K562 (cell line): ENCODE data around the gene PNLIPRP2. TPM values are rescaled to one million over a fixed set of nuclear protein-coding genes. Genes with fewer than 3 reads are reported as not detected.

Experiments used
- ATAC-seq: fragments of 200-7000 bp; cut with Tn5 transposase; 3 replicates; pipeline ENCODE4 v1.9.1; 2020; ENCODE audit warnings: moderate library complexity
- BruUV-seq: library from RNA; stranded (reverse); fragments of 400-500 nt; replicated peaks from 2 replicates; lab custom pipeline; 2021; lab: Mats Ljungman, UMichigan
- CTCF ChIA-PET: fragments of 300-600 bp; formaldehyde crosslinking; extraction: SDS; loops from one replicate; lab custom pipeline; 2021; ENCODE audit warnings: low intra/inter-chr PET ratio; lab: Yijun Ruan, JAX
- POLR2A ChIA-PET: fragments of 300-600, 350-650 bp; sonication (Branson Sonifier 250); formaldehyde crosslinking; extraction: SDS; loops from one replicate; lab custom pipeline; 2021; ENCODE audit warnings: antibody characterized with exemption, inconsistent platforms; lab: Yijun Ruan, JAX
- DNase-seq, 4 experiments: peaks; one replicate each; pipeline versions ENCODE4 v3.0.0 to v3.0.0-alpha.2; 2011 to 2018; ENCODE audit warnings: low spot score in 3 of 4, mixed read lengths in 3 of 4; ENCODE audit errors: extremely low read depth in 1 of 4
- FAIRE-seq: peaks from 2 replicates; lab custom pipeline; 2011; peaks lifted over from hg19 to GRCh38; lab: Jason Lieb, UNC
- H2AFZ ChIP-seq: 2 replicates; pipeline ENCODE4 v1.6.0; 2011; ENCODE audit warnings: low read depth, low read length, control low read depth, inconsistent platforms
- H3K27ac ChIP-seq: fragments of 200-600 bp; 3 replicates; pipeline ENCODE4 v1.8.0; 2011; ENCODE audit warnings: low read depth, mild to moderate bottlenecking, control low read depth, inconsistent platforms, low read length, moderate library complexity, mixed read lengths; ENCODE audit errors: extremely low read depth
- H3K27me3 ChIP-seq, 2 experiments: fragments of 300-600 bp in 1 of 2; 2 replicates in 1 of 2; 3 replicates in 1 of 2; pipeline versions ENCODE4 v1.6.0 to v1.8.0; 2011; ENCODE audit warnings: inconsistent platforms in 2 of 2, low read length in 2 of 2, mild to moderate bottlenecking in 1 of 2, mixed read lengths in 1 of 2, moderate library complexity in 1 of 2; ENCODE audit not compliant: control insufficient read depth in 2 of 2, insufficient read depth in 2 of 2
- H3K36me3 ChIP-seq: fragments of 300-600 bp; 3 replicates; pipeline ENCODE4 v1.8.0; 2011; ENCODE audit warnings: mild to moderate bottlenecking, low read length, inconsistent platforms; ENCODE audit not compliant: control insufficient read depth, insufficient read depth
- H3K4me1 ChIP-seq, 2 experiments: fragments of 200-600 bp in 1 of 2; replicated peaks in 1 of 2; 2 replicates in 1 of 2; 3 replicates in 1 of 2; pipeline versions ENCODE4 v1.5.1 to v1.8.0; 2011; ENCODE audit warnings: inconsistent platforms in 2 of 2, low read length in 2 of 2, mild to moderate bottlenecking in 1 of 2, mixed read lengths in 1 of 2, moderate library complexity in 1 of 2; ENCODE audit not compliant: control insufficient read depth in 2 of 2, insufficient read depth in 2 of 2
- H3K4me2 ChIP-seq: 2 replicates; pipeline ENCODE4 v1.6.1; 2011; ENCODE audit warnings: low read length, control low read depth, inconsistent platforms, mixed read lengths; ENCODE audit not compliant: insufficient read depth
- H3K4me3 ChIP-seq: fragments of 200-600 bp; sonication (generic), shearing (Covaris generic); 2 replicates; pipeline ENCODE4 v1.5.1; 2016; ENCODE audit warnings: control low read depth, inconsistent platforms
- H3K79me2 ChIP-seq: fragments of 200-600 bp; 3 replicates; pipeline ENCODE4 v1.8.0; 2011; ENCODE audit warnings: low read length, inconsistent platforms; ENCODE audit not compliant: control insufficient read depth, insufficient read depth
- H3K9ac ChIP-seq, 2 experiments: 2 replicates each; pipeline versions ENCODE4 v1.6.0 to v1.6.1; 2011; ENCODE audit warnings: low read depth in 2 of 2, low read length in 2 of 2, control low read depth in 1 of 2, inconsistent platforms in 1 of 2, mild to moderate bottlenecking in 1 of 2, mixed read lengths in 1 of 2; ENCODE audit not compliant: insufficient read depth in 1 of 2
- H3K9me1 ChIP-seq: one replicate; pipeline ENCODE4 v1.6.0; 2011; ENCODE audit warnings: inconsistent platforms, mild to moderate bottlenecking, low read length, moderate library complexity; ENCODE audit not compliant: control insufficient read depth, insufficient read depth
- H3K9me3 ChIP-seq: replicated peaks from 2 replicates; pipeline ENCODE4 v1.5.1; 2011; ENCODE audit warnings: low read depth, low read length, inconsistent platforms; ENCODE audit not compliant: control insufficient read depth, insufficient read depth
- H4K20me1 ChIP-seq: replicated peaks from 2 replicates; pipeline ENCODE4 v1.6.1; 2011; ENCODE audit warnings: low read length, inconsistent platforms, mixed read lengths; ENCODE audit not compliant: control insufficient read depth, insufficient read depth
- CUX1 ChIP-seq: fragments of 200-800 bp; sonication (Bioruptor generic); IDR thresholded peaks from 2 replicates; pipeline ENCODE4 v1.6.1; 2016; ENCODE audit warnings: missing genetic modification characterization, missing compliant biosample characterization
- ESRRA ChIP-seq: fragments of 450-650 bp; IDR thresholded peaks from 2 replicates; pipeline ENCODE4 v1.6.1; 2014; ENCODE audit warnings: low read depth, mild to moderate bottlenecking, moderate library complexity, borderline replicate concordance
- HDAC2 ChIP-seq: fragments of 450-650 bp; IDR thresholded peaks from 2 replicates; pipeline ENCODE4 v1.6.1; 2016; ENCODE audit warnings: mild to moderate bottlenecking
- RAD51 ChIP-seq: fragments of 450-650 bp; IDR thresholded peaks from 2 replicates; pipeline ENCODE4 v1.7.1; 2016; ENCODE audit warnings: low read depth, mild to moderate bottlenecking, borderline replicate concordance
- RBM17 ChIP-seq: fragments of 200-400 bp; formaldehyde crosslinking; IDR thresholded peaks from 2 replicates; pipeline ENCODE4 v1.6.1; 2017; ENCODE audit warnings: low read depth, mild to moderate bottlenecking, low read length, borderline replicate concordance
- SIRT6 ChIP-seq: IDR thresholded peaks from one replicate; pipeline ENCODE4 v1.6.1; 2012; ENCODE audit warnings: low read depth, mild to moderate bottlenecking, control low read depth, inconsistent platforms, low read length, moderate library complexity
- ZNF175 ChIP-seq: fragments of 200-800 bp; sonication (Bioruptor generic); IDR thresholded peaks from 2 replicates; pipeline ENCODE4 v1.6.1; 2016; ENCODE audit warnings: low read depth, mild to moderate bottlenecking, missing genetic modification characterization, missing compliant biosample characterization
- ZNF253 ChIP-seq: fragments of 250-450 bp; sonication (Bioruptor Pico); conservative IDR thresholded peaks from 2 replicates; pipeline ENCODE4 v1.6.1; 2021; ENCODE audit warnings: mild to moderate bottlenecking
- WGBS: fragments of 100-300 bp; shearing (Covaris generic); methylation state at CpG from one replicate; pipeline ENCODE4 v1.1.6; 2016; ENCODE audit warnings: low coverage, mixed read lengths; ENCODE audit not compliant: insufficient coverage; ENCODE audit errors: missing lambda C conversion rate; 5-methylcytosine and 5-hydroxymethylcytosine counted together
- in situ Hi-C: fragments of 300-500 bp; cut with MboI; formaldehyde crosslinking; loops from 4 replicates; pipeline ENCODE4 v1.15.0; 2018; ENCODE audit warnings: inconsistent platforms, mixed read lengths
- intact Hi-C: fragments of 100-400 bp; cut with micrococcal nuclease; formaldehyde crosslinking; loops from 2 replicates; pipeline ENCODE4 v1.14.2; 2022
- polyA plus RNA-seq, 8 experiments: library from polyadenylated mRNA; depleted of rRNA in 4 of 8; stranded (reverse) in 5 of 8; unstranded in 3 of 8; fragments of >200 nt; fragmentation: Nextera tagmentation in 2 of 8; fragmentation: Illumina TruSeq in 1 of 8; extraction: Ambion mirVana in 2 of 8; extraction: Trizol in 1 of 8; gene quantifications; 2 replicates each; pipeline versions ENCODE4 v1.2.1 to v1.2.3, GENCODE V29; 2011 to 2014; ENCODE audit warnings: inconsistent platforms in 1 of 8, missing spikeins in 1 of 8
- total RNA-seq, 7 experiments: library from RNA; depleted of rRNA in 6 of 7; stranded (reverse); fragments of >200 nt in 6 of 7; fragmentation: Illumina TruSeq in 2 of 7; extraction: Trizol in 2 of 7; gene quantifications; 2 replicates each; pipeline versions ENCODE4 v1.2.1 to v1.2.3, GENCODE V29; 2011 to 2021; ENCODE audit warnings: low replicate concordance in 1 of 7

The PNLIPRP2 gene
- total and polyA plus RNA-seq, 9 of the 15 experiments (the other 6 are each of a cell fraction or from before 2014, with no cell fraction given): 0.38 TPM; not detected in 8

GRCh38 chr10:116588995-116589394 lies 31.8 kb upstream of the PNLIPRP2 start:
- intact Hi-C loops (no loop called here), in situ Hi-C loops (no loop called here)
- no peaks in the 10 kb centered on the region for H3K9me1 ChIP-seq
- DNase-seq (no peak), FAIRE-seq (no peak), ATAC-seq (no peak)
- TF ChIP-seq HDAC2 (no peak), RAD51 (no peak), ESRRA (no peak), ZNF253 (no peak), ZNF175 (CRISPR knock-in tag) (no peak), SIRT6 (no peak), RBM17 (no peak), CUX1 (CRISPR knock-in tag) (no peak)
- no peaks in the 10 kb centered on the region for H3K4me1 ChIP-seq
- H3K27me3 ChIP-seq: no peaks in the 10 kb centered on the region
- H3K27ac ChIP-seq: no peak overlapping the region
- no TSS peak for BruUV-seq
- POLR2A ChIA-PET: no interaction called here
- no peaks in the 10 kb centered on the region for H3K36me3 ChIP-seq
- H4K20me1 ChIP-seq: no peaks in the 10 kb centered on the region
- H3K79me2 ChIP-seq: no peaks in the 10 kb centered on the region
- H3K4me2 ChIP-seq: no peak overlapping the region
- WGBS: 0% methylated on average over 2 of the region's 2 CpGs
- no peaks in the 10 kb centered on the region for H3K9me3 ChIP-seq
- H3K4me3 ChIP-seq: no peak overlapping the region
- no peak overlapping the region for H3K9ac ChIP-seq
- CTCF ChIA-PET: no interaction called here
- H2AFZ ChIP-seq: no peak overlapping the region
